Daoy (cell line): ENCODE results near the gene CSTF2T. TPM values are rescaled to one million over a fixed set of nuclear protein-coding genes. Genes with fewer than 3 reads are reported as not detected.
"Not testable (repeated sequence)": the region's sequence is repeated elsewhere in the genome, so short reads cannot be mapped to it uniquely, and the experiment has no call there.

Source experiments
- DNase-seq: peaks from one replicate; pipeline ENCODE4 v3.0.0-alpha.2; 2015; ENCODE audit warnings: low read depth
- total RNA-seq: library from RNA; depleted of rRNA; stranded (reverse); fragments of >200 nt; shearing (Covaris generic); gene quantifications from 2 replicates; pipeline ENCODE4 v1.2.3, GENCODE V29; 2014

CSTF2T gene
- total RNA-seq, 1 experiment from 2014 or later, result 16.9 TPM

DNA sequence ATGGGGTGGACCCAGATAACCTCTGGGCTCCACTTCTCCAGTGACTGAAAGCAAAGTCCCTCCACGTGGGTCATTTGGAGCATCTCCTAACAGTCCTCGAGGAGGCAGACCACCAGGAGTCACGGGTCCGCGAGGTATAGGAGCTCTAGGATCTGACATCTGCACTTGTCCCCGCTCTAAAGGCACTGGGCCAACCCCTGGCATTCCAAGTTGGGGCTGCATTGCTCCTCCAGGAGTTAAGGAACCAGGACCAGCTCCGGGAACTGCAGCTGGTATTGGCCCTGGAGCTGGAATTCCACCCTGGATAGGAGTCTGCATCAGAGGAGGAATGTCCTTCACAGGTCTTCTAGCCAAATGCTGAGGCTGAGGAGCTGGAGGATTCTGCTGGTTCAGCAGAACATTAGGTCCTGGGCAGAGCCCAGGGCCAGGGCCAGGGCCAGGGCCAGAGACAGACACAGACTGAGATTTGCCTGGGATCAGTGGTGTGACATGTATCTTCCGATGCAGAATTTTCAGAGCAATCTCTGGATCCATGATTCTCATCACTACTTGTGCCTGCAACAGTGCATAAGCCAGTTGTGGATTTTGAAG lies 827 bp downstream of the CSTF2T start:
- DNase-seq, result no peak

GRCh38 chr10:51696251-51696650 lies 3.1 kb downstream of the CSTF2T start:
- DNase-seq, result no peak

DNA sequence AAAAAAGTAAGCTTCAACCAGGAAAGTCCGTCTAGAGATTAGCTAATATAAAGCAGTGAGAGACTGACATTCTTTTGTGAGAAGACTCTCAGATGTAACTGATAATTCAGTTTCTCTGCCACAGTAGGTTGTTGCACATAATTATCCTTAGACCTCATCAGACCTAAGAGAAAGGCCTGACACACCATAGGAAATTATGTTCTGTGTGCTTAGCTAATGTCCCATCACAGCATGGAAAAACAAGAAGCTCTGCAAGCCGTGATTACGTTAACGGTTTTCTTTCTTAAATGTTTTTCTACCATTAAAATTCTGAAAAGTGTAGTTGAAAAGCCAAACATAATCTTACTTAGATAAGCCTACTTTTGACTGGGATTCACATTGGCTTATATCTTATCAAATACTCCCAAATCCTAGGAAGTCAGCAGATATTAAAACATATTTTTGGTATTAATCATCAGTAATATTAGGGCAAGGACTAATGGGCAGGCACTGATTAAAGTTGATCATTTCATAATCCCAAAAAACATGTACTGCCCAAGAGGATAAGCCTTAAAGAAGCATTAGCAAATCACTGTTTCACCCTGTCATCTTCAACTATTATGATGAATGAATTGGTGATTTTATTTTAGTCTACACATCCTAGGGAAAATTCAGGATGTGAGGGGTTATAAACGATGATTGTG lies 5.2 kb downstream of the CSTF2T start:
- no peak for DNase-seq

GRCh38 chr10:51691135-51691534 lies 8.3 kb downstream of the CSTF2T start:
- DNase-seq, result no peak

GRCh38 chr10:51689536-51689935 lies 9.9 kb downstream of the CSTF2T start:
- DNase-seq, result no peak

DNA sequence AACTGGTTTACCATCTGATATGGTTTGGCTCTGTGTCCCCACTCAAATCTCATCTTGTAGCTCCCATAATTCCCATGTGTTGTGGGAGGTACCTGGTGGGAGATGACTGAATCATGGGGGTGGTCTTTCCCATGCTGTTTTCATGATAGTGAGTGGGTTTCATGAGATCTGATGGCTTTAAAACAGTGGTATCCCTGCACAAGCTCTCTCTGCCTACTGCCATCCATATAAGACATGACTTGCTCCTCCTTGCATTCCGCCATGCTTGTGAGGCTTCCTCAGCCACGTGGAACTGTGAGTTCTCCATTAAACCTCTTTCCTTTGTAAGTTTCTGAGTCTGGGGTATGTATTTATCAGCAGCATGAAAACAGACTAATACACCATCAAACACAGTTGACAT lies 10.6 kb downstream of the CSTF2T start:
- DNase-seq, result not testable (repeated sequence)

DNA sequence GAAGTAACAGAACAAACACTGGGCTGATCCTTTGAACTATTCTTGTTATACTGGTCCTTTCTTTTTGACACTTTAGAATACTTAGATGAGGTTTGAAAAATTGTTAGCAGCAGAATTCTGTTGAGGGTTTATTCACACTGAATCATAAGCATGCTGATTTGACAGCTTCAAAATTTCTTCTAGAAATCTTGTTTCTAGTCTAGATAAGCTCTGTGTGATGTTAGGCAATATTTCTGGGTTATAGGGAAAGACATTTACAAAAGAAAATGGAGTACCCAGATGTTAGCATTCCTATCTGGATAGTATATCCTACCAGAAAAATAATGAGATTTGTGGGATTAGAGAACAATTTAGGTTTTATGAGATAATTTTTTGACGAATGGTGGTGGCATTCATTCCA lies 12.1 kb downstream of the CSTF2T start:
- no peak for DNase-seq

DNA sequence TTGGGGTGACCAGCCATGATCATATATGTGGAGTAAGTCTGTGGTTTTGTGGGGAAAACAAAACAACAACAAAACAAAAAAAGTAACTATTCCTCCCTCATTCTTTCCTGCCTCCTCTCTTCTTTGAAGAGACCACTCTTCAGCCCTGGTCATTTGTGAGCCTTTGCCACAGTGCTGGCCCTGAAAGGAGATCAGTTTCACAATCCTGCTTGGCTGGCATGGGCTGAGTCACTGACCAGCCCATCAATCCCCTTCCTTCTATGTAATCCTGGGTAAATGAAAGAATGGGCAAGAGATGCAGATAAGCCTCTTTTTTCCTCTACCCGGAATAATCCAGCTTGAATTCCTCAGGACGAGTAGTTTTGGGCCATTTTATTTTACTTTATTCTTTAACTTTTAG lies 13.6 kb downstream of the CSTF2T start:
- DNase-seq, result peak; percentile 19

DNA sequence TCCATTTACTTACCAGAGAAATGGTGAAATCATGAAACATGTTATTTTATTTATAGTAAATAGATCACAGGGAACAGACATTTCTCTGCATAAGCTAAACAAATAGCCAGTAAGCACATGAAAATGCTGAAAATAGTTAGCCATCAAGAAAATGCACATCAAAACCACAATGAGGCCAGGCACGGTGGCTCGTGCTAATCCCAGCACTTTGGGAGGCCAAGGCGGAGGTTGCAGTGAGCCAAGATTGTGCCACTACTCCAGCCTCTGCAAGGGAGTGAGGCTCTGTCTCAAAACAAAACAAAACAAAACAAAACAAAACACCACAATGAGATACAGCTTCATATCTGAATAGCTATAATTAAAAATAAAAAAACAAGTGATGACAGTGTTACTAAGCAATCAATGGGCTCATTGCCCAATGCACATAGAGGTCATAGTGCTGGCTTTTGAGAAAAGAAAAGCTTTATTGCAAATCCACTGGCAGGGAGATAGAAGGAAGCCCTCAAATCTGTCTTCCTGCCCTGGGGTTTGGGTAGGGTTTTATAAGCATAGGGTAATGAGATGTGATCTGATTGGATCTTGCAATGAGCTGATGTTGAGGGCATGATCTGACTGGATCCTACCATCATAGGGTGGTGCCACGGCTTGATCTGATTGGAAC lies 16.2 kb downstream of the CSTF2T start:
- DNase-seq, result no peak

- DNase-seq, result no peak
Measured at GRCh38 chr10:51679841-51680240, 19.6 kb downstream of the CSTF2T start.

GRCh38 chr10:51675088-51675487 lies 24.3 kb downstream of the CSTF2T start:
- no peak for DNase-seq

DNA sequence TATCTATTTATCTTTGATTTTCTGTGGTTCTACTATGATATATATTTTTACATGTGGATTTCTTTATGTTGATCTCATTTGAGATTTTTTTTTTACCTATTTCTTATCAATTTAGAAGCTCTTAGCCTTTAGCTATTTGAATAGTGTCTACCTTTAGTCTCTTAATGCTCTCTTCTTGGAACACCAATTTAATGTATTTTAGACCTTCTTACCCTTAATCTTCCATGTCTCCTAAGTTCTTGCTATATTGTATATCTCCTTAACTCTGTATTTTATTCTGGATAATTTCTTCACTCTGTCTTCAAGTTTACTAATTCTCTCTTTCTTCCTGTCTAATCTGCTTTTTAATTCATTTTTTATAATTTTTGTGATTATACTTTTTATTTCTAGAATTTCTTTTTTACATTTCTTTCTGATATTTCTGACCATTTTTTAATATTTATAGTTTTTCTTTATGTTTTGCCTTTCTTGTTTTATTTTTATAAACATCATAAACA lies 27.3 kb downstream of the CSTF2T start:
- no peak for DNase-seq

DNA sequence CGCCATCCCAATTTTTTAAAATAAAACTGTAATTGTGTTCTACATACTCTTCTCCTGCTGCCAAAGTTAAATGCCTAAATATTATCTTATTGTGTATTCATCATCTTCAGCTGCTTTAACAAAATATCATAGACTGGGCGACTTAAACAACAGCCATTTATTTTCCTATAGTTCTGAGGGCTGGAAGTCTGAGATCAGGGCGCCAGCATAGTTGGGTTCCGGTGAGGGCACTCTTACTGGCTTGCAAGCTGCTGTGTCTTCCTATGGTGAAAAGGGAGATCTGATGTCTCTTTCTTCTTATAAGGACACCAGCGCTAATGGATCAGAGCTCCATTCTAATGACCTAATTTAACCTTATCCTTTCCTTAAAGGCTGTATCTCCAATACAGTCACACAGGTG lies 30.4 kb downstream of the CSTF2T start:
- no peak for DNase-seq

- DNase-seq, result no peak
Measured at GRCh38 chr10:51668336-51668689, 31.1 kb downstream of the CSTF2T start.

DNA sequence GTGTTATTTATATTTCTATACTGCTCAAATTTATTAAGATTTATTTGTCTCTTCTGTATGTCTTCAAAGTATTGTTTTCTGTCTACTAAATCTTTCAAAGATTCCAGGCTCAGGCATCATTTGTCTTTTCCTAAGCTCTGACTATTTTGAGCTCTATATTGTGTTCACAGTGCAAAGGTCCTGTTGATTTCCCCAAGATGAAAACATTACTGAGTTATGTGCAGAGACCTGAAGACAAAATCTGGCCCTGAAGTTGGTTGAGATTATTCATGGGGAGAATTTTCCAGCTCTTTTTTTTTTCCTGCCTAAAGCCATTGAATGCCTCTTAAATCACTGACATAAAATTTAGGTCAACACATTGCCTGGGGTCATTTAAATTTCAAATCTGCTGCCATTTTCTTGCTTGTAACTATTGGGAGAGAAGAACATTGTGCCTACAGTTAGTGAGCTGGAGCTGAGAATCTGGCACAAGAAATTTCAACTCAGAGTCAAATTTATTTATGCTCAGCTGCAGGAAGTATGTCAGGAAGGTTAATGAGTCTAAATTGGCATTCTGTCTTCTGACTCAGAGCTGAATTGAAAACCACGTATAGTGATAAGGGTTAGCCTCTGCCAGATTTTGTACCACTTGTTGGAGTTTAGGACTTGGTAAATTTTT lies 31.6 kb downstream of the CSTF2T start:
- peak; percentile 55 for DNase-seq

DNA sequence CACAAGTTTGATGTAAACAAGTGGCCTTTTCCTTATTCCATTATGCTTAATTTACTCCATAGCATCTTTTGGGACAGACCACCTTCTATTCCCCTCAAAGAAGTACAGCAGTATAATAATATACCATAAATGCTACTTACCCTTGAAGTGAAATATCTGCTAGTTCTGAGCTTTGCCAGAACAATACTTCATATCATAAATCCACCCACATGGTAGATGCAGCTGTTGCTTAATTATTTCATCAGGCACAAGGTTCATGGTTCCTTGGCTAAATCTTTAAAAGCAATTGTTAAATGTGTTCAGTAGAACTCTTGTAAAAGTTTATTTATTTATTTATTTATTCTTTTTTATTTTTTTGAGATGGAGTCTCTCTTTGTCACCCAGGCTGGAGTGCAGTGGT lies 32.9 kb downstream of the CSTF2T start:
- no peak for DNase-seq

- DNase-seq, result no peak
Measured at GRCh38 chr10:51663086-51663485, 36.3 kb downstream of the CSTF2T start.

DNA sequence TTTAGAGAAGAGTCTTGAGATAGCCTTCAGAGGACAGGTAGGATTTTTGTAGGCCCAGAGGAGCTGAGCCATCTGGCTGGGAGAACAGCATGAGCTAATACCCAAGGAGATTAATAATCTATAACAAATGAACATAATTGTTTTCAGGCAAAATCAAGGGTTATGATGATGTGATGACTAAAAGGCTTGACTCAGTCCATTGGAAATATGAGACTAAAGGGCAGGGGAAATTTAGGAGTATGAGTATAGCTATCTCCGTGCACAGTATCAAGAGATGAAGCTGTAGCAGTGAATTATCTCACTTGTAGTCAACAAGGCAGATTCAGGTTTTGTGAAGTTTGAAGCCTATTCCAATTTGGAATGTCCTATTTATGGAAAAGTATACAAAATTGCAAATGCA lies 40.1 kb downstream of the CSTF2T start:
- no peak for DNase-seq

DNA sequence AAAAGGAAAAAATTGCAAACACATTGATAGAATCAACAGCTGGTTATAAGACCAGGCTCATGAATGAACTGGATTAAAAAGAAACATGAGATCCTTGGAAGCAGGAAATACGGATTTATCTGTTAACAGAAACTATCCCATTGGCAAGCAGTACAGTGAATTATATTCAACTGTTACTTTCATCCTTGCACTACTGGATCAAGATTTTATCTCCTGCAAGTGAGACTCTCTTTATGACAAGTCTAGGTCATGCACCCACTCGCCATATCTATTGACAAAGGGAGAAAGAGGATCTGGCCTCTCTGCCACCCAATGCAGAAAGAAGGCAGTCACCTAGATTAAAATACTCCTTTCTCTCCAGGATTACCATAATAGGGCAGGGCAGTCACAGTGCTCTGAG lies 41.4 kb downstream of the CSTF2T start:
- no peak for DNase-seq

GRCh38 chr10:51656503-51656902 lies 42.9 kb downstream of the CSTF2T start:
- DNase-seq, result no peak

GRCh38 chr10:51654918-51655317 lies 44.5 kb downstream of the CSTF2T start:
- no peak for DNase-seq

DNA sequence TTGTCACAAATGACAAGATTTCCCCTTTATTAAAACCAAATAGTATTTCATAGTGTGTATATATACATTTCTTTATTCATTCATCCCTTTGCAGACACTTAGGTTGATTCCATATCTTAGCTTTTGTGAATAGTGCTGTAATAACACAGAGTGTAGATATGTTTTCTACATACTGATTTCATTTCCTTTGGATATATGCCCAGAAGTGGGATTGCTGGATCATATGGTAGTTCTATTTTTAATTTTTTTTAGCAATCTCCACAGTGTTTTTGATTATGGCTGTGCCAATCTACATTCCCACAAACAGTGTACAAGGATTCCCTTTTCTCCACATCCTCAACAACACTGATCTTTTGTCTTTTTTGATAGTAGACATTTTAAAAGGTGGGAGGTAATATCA lies 46.4 kb downstream of the CSTF2T start:
- DNase-seq, result no peak

GRCh38 chr10:51651063-51651462 lies 48.3 kb downstream of the CSTF2T start:
- DNase-seq, result no peak
